ENCODE measurements around the gene FBXO45.

- TF ChIP-seq CTCF (conservative IDR thresholded peaks at IDR 0.05 in 1 of 2, IDR thresholded peaks at IDR 0.05 in 1 of 2; ENCODE audit: low read depth in 1 of 2, low read length in 2 of 2) (no peak), EZH2 (IDR thresholded peaks at IDR 0.05; ENCODE audit: low read length, missing control alignments) (no peak)
These were observed 65.2 kb downstream of the FBXO45 start for GRCh38 chr3:196633555-196634151.
